Measurements from ENCODE around the gene MFSD6.

GRCh38 chr2:190488516-190489233, 80.5 kb downstream of the MFSD6 start:
- TF ChIP-seq YY1 (tag by site-specific recombination; IDR thresholded peaks at IDR 0.05) (no peak), ZBTB26 (tag by site-specific recombination; optimal IDR thresholded peaks at IDR 0.05) (no peak), CTCF (tag by site-specific recombination; IDR thresholded peaks at IDR 0.05) (no peak), ATF2 (tag by site-specific recombination; IDR thresholded peaks at IDR 0.05; ENCODE audit: low read depth) (no peak), ZNF239 (tag by site-specific recombination; IDR thresholded peaks at IDR 0.05) (no peak), PRDM10 (tag by site-specific recombination; IDR thresholded peaks at IDR 0.05) (no peak), ZNF473 (tag by site-specific recombination; IDR thresholded peaks at IDR 0.05) (no peak), ZNF311 (tag by site-specific recombination; IDR thresholded peaks at IDR 0.05; ENCODE audit: borderline replicate concordance) (no peak), ZNF114 (tag by site-specific recombination; IDR thresholded peaks at IDR 0.05) (no peak), HOXA7 (CRISPR knock-in tag; IDR thresholded peaks at IDR 0.05; ENCODE audit: borderline replicate concordance) (no peak), ZNF548 (tag by site-specific recombination; IDR thresholded peaks at IDR 0.05) (no peak)
